ENCODE results near the gene SPOCK1.

SPOCK1 gene

DNA sequence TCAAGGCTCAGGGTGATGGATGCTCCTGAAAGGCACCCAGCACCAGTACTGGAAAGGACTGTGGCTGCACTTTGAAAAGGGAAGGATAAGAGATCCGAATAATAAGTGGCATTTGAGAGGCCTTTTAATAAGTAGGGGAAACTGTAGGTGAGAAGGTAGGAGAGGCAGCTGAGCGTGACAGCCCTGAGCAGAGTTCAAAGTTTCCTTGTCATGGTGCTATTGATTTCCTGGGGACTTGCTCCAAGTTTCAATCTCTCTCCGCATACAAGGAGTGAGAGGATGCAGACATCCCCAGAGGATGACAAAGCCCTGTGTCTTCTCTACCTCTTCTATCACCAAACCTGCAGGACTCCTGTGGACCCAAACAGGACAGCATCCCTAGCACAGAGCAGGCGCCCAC lies 354.5 kb downstream of the SPOCK1 start:
- no peak for TF ChIP-seq TAF1 (IDR thresholded peaks at IDR 0.05; ENCODE audit: borderline replicate concordance, insufficient read depth, low read length)
- TF ChIP-seq, protein P1, sequence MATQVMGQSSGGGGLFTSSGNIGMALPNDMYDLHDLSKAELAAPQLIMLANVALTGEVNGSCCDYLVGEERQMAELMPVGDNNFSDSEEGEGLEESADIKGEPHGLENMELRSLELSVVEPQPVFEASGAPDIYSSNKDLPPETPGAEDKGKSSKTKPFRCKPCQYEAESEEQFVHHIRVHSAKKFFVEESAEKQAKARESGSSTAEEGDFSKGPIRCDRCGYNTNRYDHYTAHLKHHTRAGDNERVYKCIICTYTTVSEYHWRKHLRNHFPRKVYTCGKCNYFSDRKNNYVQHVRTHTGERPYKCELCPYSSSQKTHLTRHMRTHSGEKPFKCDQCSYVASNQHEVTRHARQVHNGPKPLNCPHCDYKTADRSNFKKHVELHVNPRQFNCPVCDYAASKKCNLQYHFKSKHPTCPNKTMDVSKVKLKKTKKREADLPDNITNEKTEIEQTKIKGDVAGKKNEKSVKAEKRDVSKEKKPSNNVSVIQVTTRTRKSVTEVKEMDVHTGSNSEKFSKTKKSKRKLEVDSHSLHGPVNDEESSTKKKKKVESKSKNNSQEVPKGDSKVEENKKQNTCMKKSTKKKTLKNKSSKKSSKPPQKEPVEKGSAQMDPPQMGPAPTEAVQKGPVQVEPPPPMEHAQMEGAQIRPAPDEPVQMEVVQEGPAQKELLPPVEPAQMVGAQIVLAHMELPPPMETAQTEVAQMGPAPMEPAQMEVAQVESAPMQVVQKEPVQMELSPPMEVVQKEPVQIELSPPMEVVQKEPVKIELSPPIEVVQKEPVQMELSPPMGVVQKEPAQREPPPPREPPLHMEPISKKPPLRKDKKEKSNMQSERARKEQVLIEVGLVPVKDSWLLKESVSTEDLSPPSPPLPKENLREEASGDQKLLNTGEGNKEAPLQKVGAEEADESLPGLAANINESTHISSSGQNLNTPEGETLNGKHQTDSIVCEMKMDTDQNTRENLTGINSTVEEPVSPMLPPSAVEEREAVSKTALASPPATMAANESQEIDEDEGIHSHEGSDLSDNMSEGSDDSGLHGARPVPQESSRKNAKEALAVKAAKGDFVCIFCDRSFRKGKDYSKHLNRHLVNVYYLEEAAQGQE (IDR thresholded peaks at IDR 0.05; ENCODE audit: insufficient read depth in 1 of 2, low read depth in 2 of 2, low read length in 2 of 2) = no peak

DNA sequence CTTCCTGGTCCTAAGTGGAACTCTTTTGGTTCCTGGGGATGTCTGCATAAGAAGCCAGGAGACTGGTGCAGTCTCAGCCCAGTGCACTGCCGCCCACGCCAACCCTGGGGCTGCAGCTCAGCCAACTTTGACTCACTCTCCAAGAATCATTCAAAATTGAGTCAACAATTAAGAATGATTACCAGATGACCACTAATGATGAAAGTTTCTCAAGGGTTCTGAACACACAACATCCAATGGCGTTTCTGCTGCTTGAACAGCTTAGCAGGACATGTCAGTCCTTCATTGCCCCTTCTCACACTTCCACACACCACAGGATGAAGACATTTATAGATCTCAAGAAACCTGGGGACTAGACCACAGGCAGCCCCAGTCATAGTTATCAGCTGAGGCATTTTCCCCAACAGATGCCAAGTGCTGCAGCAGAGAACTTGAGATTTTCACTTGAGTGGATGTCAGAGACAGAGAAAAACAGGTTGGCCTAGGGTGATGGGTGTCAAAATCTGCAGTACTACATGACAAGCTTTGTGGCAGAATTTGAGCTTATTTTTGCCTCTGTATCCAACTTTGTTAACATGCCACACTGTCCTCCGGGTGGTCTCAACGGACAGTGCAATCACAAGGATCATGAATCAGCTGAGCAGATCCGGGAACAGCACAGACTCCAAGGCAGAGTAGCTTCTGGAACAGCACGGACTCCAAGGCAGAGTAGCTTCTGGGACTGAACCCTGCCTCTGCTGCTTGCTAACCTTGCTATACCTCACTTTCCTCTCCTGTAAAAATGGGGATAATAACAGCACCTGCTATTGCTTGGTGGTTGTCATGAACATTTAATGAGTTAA lies 356.1 kb downstream of the SPOCK1 start:
- TF ChIP-seq, protein P1 (IDR thresholded peaks at IDR 0.05; ENCODE audit: insufficient read depth in 1 of 2, low read depth in 2 of 2, low read length in 2 of 2) = no peak
- TF ChIP-seq SIN3A (IDR thresholded peaks at IDR 0.05; ENCODE audit: borderline replicate concordance, insufficient read depth, low read length) (no peak), TAF1 (IDR thresholded peaks at IDR 0.05; ENCODE audit: borderline replicate concordance, insufficient read depth, low read length) (no peak), POLR2AphosphoS5 (IDR thresholded peaks at IDR 0.05; ENCODE audit: low read depth, low read length) (no peak), FOXP2 (optimal IDR thresholded peaks at IDR 0.05; ENCODE audit: borderline replicate concordance, extremely low read depth, extremely low read length, insufficient read depth) (no peak)

DNA sequence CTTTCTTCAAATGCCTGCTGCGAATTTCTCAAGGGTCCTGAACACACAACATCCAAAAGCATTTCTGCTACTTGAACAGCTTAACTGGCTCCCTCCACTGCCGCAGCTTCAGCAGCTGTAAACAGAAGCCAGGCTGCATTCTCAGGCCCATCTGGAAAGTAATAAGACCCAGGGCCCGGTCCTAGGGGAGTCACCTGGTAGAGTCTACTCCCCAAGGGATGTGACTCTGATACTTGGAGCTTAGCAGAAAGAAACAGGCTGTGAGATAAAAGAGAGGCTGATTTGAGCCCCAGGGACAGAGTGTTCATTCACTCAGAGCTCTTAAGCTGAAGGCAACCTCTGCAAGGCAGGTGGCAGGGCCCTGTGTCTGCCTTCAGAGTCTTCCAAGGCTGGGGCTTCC lies 356.8 kb downstream of the SPOCK1 start:
- TF ChIP-seq TAF1 (IDR thresholded peaks at IDR 0.05; ENCODE audit: borderline replicate concordance, insufficient read depth, low read length) (no peak), SIN3A (IDR thresholded peaks at IDR 0.05; ENCODE audit: borderline replicate concordance, insufficient read depth, low read length) (no peak), FOXP2 (optimal IDR thresholded peaks at IDR 0.05; ENCODE audit: borderline replicate concordance, extremely low read depth, extremely low read length, insufficient read depth) (no peak), POLR2AphosphoS5 (IDR thresholded peaks at IDR 0.05; ENCODE audit: low read depth, low read length) (no peak)
- TF ChIP-seq, protein P1 (IDR thresholded peaks at IDR 0.05; ENCODE audit: insufficient read depth in 1 of 2, low read depth in 2 of 2, low read length in 2 of 2) = no peak

DNA sequence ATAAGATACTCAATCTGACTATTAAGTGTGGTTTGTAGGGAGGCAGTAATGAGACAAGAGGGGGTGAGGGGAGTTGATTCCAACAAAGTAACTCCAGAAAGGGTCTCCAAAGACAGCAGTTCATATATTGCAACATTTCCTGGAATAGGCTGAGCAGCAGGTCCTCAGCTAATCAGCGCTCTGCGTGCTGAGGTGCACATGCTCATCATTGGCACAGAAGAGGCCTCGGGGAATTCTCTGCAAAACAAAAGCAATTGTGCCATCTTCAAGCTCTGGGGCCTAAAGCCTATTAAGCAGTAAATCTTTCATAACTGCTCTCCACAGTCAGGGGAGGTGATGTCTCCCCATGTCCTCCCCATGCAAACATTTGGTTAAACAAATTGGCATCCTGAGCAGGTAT lies 357.3 kb downstream of the SPOCK1 start:
- TF ChIP-seq POLR2AphosphoS5 (IDR thresholded peaks at IDR 0.05; ENCODE audit: low read depth, low read length) = no peak
- TF ChIP-seq FOXP2 (optimal IDR thresholded peaks at IDR 0.05; ENCODE audit: borderline replicate concordance, extremely low read depth, extremely low read length, insufficient read depth) = no peak
- TF ChIP-seq, protein P1 (IDR thresholded peaks at IDR 0.05; ENCODE audit: insufficient read depth in 1 of 2, low read depth in 2 of 2, low read length in 2 of 2) = no peak
- no peak for TF ChIP-seq TAF1 (IDR thresholded peaks at IDR 0.05; ENCODE audit: borderline replicate concordance, insufficient read depth, low read length)
- no peak for TF ChIP-seq SIN3A (IDR thresholded peaks at IDR 0.05; ENCODE audit: borderline replicate concordance, insufficient read depth, low read length)
